ENCODE measurements around the gene CDH13.

The CDH13 gene

DNA sequence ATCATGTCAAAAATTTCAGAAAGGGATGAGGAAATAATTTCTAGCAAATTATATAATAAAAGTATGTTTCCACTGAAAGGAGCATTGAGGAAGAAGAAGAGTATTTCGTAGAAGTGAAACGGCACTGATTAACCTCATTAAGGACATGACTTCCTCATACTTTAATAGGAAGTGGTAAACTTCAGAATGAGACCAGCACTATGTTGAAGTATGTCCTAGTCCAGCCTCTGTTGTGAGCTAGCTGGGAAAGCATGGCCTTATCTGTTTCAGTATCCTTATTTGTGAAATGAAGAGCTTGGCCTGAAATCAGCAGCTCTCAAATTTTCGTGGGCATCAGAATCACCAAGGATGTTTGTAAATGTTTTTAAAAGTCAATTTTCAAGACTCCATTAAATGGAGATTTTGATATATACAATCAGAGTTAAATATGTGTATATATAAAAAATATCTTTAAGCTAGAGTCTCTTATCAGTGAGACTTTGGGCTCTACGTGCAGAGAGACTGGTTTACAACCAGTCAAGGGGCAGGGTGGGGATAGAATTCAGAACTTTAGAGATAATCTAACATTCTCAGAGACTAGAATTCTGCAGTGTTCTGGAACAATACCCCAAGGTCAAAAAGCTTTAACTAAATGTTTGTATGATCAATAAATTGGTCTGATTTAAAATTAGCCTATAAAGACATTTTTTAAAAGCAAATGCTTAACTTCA is 365.4 kb downstream of the CDH13 start:
- H3K4me1 ChIP-seq (ENCODE audit: control insufficient read depth, insufficient read depth, low read depth, low read length), result no peaks in the 10 kb centered on the region
- H2AFZ ChIP-seq (ENCODE audit: low read depth, low read length), result no peak overlapping the region
- H3K4me2 ChIP-seq (ENCODE audit: low read length, poor library complexity, severe bottlenecking), result no peak overlapping the region
- no peak overlapping the region for H3K23ac ChIP-seq (ENCODE audit: low read length in 2 of 2)
- WGBS, result 88% methylated on average over 1 of the region's 4 CpGs
- H2BK15ac ChIP-seq (ENCODE audit: low read depth, poor library complexity, severe bottlenecking), result no peak overlapping the region
- no peak overlapping the region for H2BK12ac ChIP-seq (ENCODE audit: low read length in 2 of 2)
- H3K14ac ChIP-seq (ENCODE audit: low read length in 2 of 2), result no peak overlapping the region
- peak overlapping the region in 1 of 2 experiments; percentile 67 for H3K18ac ChIP-seq (ENCODE audit: low read depth in 1 of 2, low read length in 2 of 2)
- no peak overlapping the region for H3K4me3 ChIP-seq (ENCODE audit: insufficient read depth in 1 of 2, low read depth in 1 of 2, low read length in 2 of 2)
- H2BK120ac ChIP-seq (ENCODE audit: low read depth, low read length), result no peak overlapping the region
- no peak overlapping the region for H3K27ac ChIP-seq (ENCODE audit: low read length, poor library complexity, severe bottlenecking)
- H3K27me3 ChIP-seq (ENCODE audit: control insufficient read depth in 1 of 2, insufficient read depth in 1 of 2, low read length in 2 of 2), result no peaks in the 10 kb centered on the region
- no peaks in the 10 kb centered on the region for H3K36me3 ChIP-seq (ENCODE audit: control insufficient read depth in 1 of 2, insufficient read depth in 2 of 2, low read depth in 1 of 2, low read length in 2 of 2)
- no peak overlapping the region for H3K4ac ChIP-seq (ENCODE audit: low read depth in 1 of 2, low read length in 2 of 2)
- H4K8ac ChIP-seq (ENCODE audit: low read length), result no peak overlapping the region
- no peak overlapping the region for H3K9ac ChIP-seq (ENCODE audit: low read length)
- peaks cover 6% of the 10 kb centered on the region for H3K79me1 ChIP-seq (replicated peaks; ENCODE audit: low read length, poor library complexity, severe bottlenecking)
- H2BK5ac ChIP-seq (ENCODE audit: low read depth, low read length, poor library complexity, severe bottlenecking), result no peak overlapping the region
- no peaks in the 10 kb centered on the region for H3K9me3 ChIP-seq (ENCODE audit: control insufficient read depth, low read length)
- no peak overlapping the region for H2AK5ac ChIP-seq (ENCODE audit: low read length, severe bottlenecking)
- DNase-seq, result no peak
- no peak overlapping the region for H4K91ac ChIP-seq (ENCODE audit: low read length)

DNA sequence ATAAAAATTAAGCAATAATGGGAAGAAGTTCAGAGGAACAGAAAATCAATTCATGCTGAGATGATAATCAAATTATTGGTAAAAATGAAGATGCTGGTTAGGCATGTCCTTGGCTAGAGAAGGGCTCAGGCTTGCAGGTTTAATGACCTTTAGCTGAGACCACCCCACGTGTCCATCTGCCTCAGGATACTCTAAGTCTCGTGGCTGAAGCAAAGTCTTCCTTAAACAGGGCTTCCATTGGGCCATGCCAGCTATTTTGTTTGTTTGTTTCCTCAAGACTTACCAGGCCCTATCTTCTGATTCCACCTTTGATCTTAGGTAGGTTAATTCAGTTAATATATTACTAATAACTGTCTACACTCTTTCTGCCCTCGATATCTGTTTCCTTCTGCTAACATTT is 366.0 kb downstream of the CDH13 start:
- Histone ChIP-seq H3K9me3 (ENCODE audit: control insufficient read depth, low read length) (no peaks in the 10 kb centered on the region), H3K36me3 (ENCODE audit: control insufficient read depth in 1 of 2, insufficient read depth in 2 of 2, low read depth in 1 of 2, low read length in 2 of 2) (no peaks in the 10 kb centered on the region), H2BK12ac (ENCODE audit: low read length in 2 of 2) (peak overlapping the region; percentile 31 to 56), H2BK5ac (ENCODE audit: low read depth, low read length, poor library complexity, severe bottlenecking) (no peak overlapping the region), H3K27ac (ENCODE audit: low read length, poor library complexity, severe bottlenecking) (no peak overlapping the region), H3K4me3 (ENCODE audit: insufficient read depth in 1 of 2, low read depth in 1 of 2, low read length in 2 of 2) (no peak overlapping the region), H2BK15ac (ENCODE audit: low read depth, poor library complexity, severe bottlenecking) (no peak overlapping the region), H3K9ac (ENCODE audit: low read length) (no peak overlapping the region), H3K23ac (ENCODE audit: low read length in 2 of 2) (no peak overlapping the region), H4K8ac (ENCODE audit: low read length) (no peak overlapping the region), H2BK120ac (ENCODE audit: low read depth, low read length) (no peak overlapping the region), H3K27me3 (ENCODE audit: control insufficient read depth in 1 of 2, insufficient read depth in 1 of 2, low read length in 2 of 2) (no peaks in the 10 kb centered on the region), H3K14ac (ENCODE audit: low read length in 2 of 2) (no peak overlapping the region), H3K18ac (ENCODE audit: low read depth in 1 of 2, low read length in 2 of 2) (no peak overlapping the region), H3K4me1 (ENCODE audit: control insufficient read depth, insufficient read depth, low read depth, low read length) (no peaks in the 10 kb centered on the region), H2AFZ (ENCODE audit: low read depth, low read length) (no peak overlapping the region), H3K4me2 (ENCODE audit: low read length, poor library complexity, severe bottlenecking) (no peak overlapping the region), H2AK5ac (ENCODE audit: low read length, severe bottlenecking) (no peak overlapping the region), H3K79me1 (replicated peaks; ENCODE audit: low read length, poor library complexity, severe bottlenecking) (peaks cover 6% of the 10 kb centered on the region), H3K4ac (ENCODE audit: low read depth in 1 of 2, low read length in 2 of 2) (no peak overlapping the region), H4K91ac (ENCODE audit: low read length) (no peak overlapping the region)
- no peak for DNase-seq
- 97% methylated on average over 3 of the region's 3 CpGs for WGBS

GRCh38 chr16:82993415-82993814 is 366.6 kb downstream of the CDH13 start:
- Histone ChIP-seq H3K27me3 (ENCODE audit: control insufficient read depth in 1 of 2, insufficient read depth in 1 of 2, low read length in 2 of 2) (no peaks in the 10 kb centered on the region), H4K8ac (ENCODE audit: low read length) (no peak overlapping the region), H3K4me2 (ENCODE audit: low read length, poor library complexity, severe bottlenecking) (no peak overlapping the region), H2AFZ (ENCODE audit: low read depth, low read length) (no peak overlapping the region), H2AK5ac (ENCODE audit: low read length, severe bottlenecking) (no peak overlapping the region), H3K18ac (ENCODE audit: low read depth in 1 of 2, low read length in 2 of 2) (peak overlapping the region in 1 of 2 experiments; percentile 40), H3K4ac (ENCODE audit: low read depth in 1 of 2, low read length in 2 of 2) (no peak overlapping the region), H2BK5ac (ENCODE audit: low read depth, low read length, poor library complexity, severe bottlenecking) (no peak overlapping the region), H3K14ac (ENCODE audit: low read length in 2 of 2) (no peak overlapping the region), H2BK12ac (ENCODE audit: low read length in 2 of 2) (peak overlapping the region in 1 of 2 experiments; percentile 56), H2BK15ac (ENCODE audit: low read depth, poor library complexity, severe bottlenecking) (no peak overlapping the region), H3K9me3 (ENCODE audit: control insufficient read depth, low read length) (no peaks in the 10 kb centered on the region), H3K4me1 (ENCODE audit: control insufficient read depth, insufficient read depth, low read depth, low read length) (no peaks in the 10 kb centered on the region), H3K4me3 (ENCODE audit: insufficient read depth in 1 of 2, low read depth in 1 of 2, low read length in 2 of 2) (no peak overlapping the region), H3K9ac (ENCODE audit: low read length) (no peak overlapping the region), H3K23ac (ENCODE audit: low read length in 2 of 2) (no peak overlapping the region), H4K91ac (ENCODE audit: low read length) (no peak overlapping the region), H2BK120ac (ENCODE audit: low read depth, low read length) (no peak overlapping the region), H3K27ac (ENCODE audit: low read length, poor library complexity, severe bottlenecking) (no peak overlapping the region), H3K36me3 (ENCODE audit: control insufficient read depth in 1 of 2, insufficient read depth in 2 of 2, low read depth in 1 of 2, low read length in 2 of 2) (no peaks in the 10 kb centered on the region), H3K79me1 (replicated peaks; ENCODE audit: low read length, poor library complexity, severe bottlenecking) (peaks cover 6% of the 10 kb centered on the region)
- 95% methylated on average over 5 of the region's 5 CpGs for WGBS
- DNase-seq, result no peak

DNA sequence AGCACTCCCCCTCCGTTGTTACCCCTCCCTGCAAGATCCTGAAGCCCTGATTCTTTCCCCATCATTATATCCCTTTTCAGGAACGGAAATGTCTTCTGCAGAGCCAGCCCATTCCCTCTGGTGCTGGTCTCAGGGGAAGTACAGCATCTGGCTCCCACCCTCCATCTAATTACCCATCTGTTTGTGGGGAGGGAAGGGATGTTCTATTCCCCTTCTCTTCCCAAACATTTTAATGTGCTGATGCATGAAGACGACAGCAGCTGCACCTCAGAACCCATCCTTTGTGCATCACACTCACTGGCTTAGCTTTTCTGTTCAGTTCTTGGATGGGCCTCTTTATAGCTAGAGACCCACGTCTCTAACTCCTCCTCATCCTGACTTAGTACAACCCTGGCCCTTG is 367.2 kb downstream of the CDH13 start:
- DNase-seq, result no peak
- H3K9me3 ChIP-seq (ENCODE audit: control insufficient read depth, low read length), result no peaks in the 10 kb centered on the region
- H3K4me2 ChIP-seq (ENCODE audit: low read length, poor library complexity, severe bottlenecking), result no peak overlapping the region
- H2BK12ac ChIP-seq (ENCODE audit: low read length in 2 of 2), result peak overlapping the region in 1 of 2 experiments; percentile 56
- no peak overlapping the region for H3K14ac ChIP-seq (ENCODE audit: low read length in 2 of 2)
- no peaks in the 10 kb centered on the region for H3K36me3 ChIP-seq (ENCODE audit: control insufficient read depth in 1 of 2, insufficient read depth in 2 of 2, low read depth in 1 of 2, low read length in 2 of 2)
- H2AK5ac ChIP-seq (ENCODE audit: low read length, severe bottlenecking), result no peak overlapping the region
- no peaks in the 10 kb centered on the region for H3K4me1 ChIP-seq (ENCODE audit: control insufficient read depth, insufficient read depth, low read depth, low read length)
- no peak overlapping the region for H2BK15ac ChIP-seq (ENCODE audit: low read depth, poor library complexity, severe bottlenecking)
- H3K27me3 ChIP-seq (ENCODE audit: control insufficient read depth in 1 of 2, insufficient read depth in 1 of 2, low read length in 2 of 2), result no peaks in the 10 kb centered on the region
- H3K4me3 ChIP-seq (ENCODE audit: insufficient read depth in 1 of 2, low read depth in 1 of 2, low read length in 2 of 2), result no peak overlapping the region
- H3K18ac ChIP-seq (ENCODE audit: low read depth in 1 of 2, low read length in 2 of 2), result peak overlapping the region in 1 of 2 experiments; percentile 75
- H3K23ac ChIP-seq (ENCODE audit: low read length in 2 of 2), result no peak overlapping the region
- H2BK120ac ChIP-seq (ENCODE audit: low read depth, low read length), result no peak overlapping the region
- peaks cover 6% of the 10 kb centered on the region for H3K79me1 ChIP-seq (replicated peaks; ENCODE audit: low read length, poor library complexity, severe bottlenecking)
- no peak overlapping the region for H3K27ac ChIP-seq (ENCODE audit: low read length, poor library complexity, severe bottlenecking)
- H2BK5ac ChIP-seq (ENCODE audit: low read depth, low read length, poor library complexity, severe bottlenecking), result no peak overlapping the region
- H2AFZ ChIP-seq (ENCODE audit: low read depth, low read length), result no peak overlapping the region
- peak overlapping the region in 1 of 2 experiments; percentile 57 for H3K4ac ChIP-seq (ENCODE audit: low read depth in 1 of 2, low read length in 2 of 2)
- WGBS, result 96% methylated on average over 4 of the region's 4 CpGs
- H4K8ac ChIP-seq (ENCODE audit: low read length), result no peak overlapping the region
- no peak overlapping the region for H3K9ac ChIP-seq (ENCODE audit: low read length)
- H4K91ac ChIP-seq (ENCODE audit: low read length), result peak overlapping the region; percentile 71
